Spinal cord (tissue), 10 donors: Measurements from ENCODE around the gene UBTD1. TPM values are rescaled to one million over a fixed set of nuclear protein-coding genes. Genes with fewer than 3 reads are reported as not detected.
A peak's percentile ranks its signal among the peaks of the same experiment; 100 is the strongest.

Experiments
- DNase-seq, 6 donors: peaks; one replicate each; pipeline versions ENCODE4 v3.0.0 to v3.0.0-alpha.2; 2013 to 2015; ENCODE audit warnings: low spot score in 6 of 6, low read depth in 4 of 6
- H3K27ac ChIP-seq: one replicate; pipeline ENCODE4 v1.5.1; 2013; ENCODE audit warnings: low read depth, low read length, control low read depth
- H3K27me3 ChIP-seq: one replicate; pipeline ENCODE4 v1.6.1; 2013; ENCODE audit warnings: low read length; ENCODE audit not compliant: control insufficient read depth, insufficient read depth
- H3K36me3 ChIP-seq: one replicate; pipeline ENCODE4 v1.6.1; 2013; ENCODE audit warnings: low read length; ENCODE audit not compliant: control insufficient read depth, insufficient read depth
- H3K4me1 ChIP-seq: one replicate; pipeline ENCODE4 v1.6.1; 2013; ENCODE audit warnings: low read length; ENCODE audit not compliant: control insufficient read depth, insufficient read depth
- H3K4me3 ChIP-seq: one replicate; pipeline ENCODE4 v1.5.1; 2013; ENCODE audit warnings: low read depth, low read length, control low read depth
- H3K9me3 ChIP-seq: one replicate; pipeline ENCODE4 v1.6.1; 2013; ENCODE audit warnings: low read length; ENCODE audit not compliant: control insufficient read depth, insufficient read depth
- WGBS: methylation state at CpG from one replicate; pipeline ENCODE4 v1.1.5; 2013; ENCODE audit warnings: missing lambda C conversion rate; ENCODE audit not compliant: insufficient coverage; 5-methylcytosine and 5-hydroxymethylcytosine counted together
- polyA plus RNA-seq, 2 donors: library from polyadenylated mRNA; unstranded; fragments of 120-200 nt; gene quantifications; one replicate each; pipeline ENCODE4 v1.2.1, GENCODE V29; 2013; ENCODE audit not compliant: insufficient read length in 2 of 2
- total RNA-seq, 2 donors: library from RNA; depleted of rRNA in 1 of 2; stranded (reverse); fragments of 120-200 nt in 1 of 2; fragments of >200 nt in 1 of 2; gene quantifications; one replicate each; pipeline versions ENCODE4 v1.2.3 to v1.2.4, GENCODE V29; 2013 to 2014
- donor health status: healthy.

UBTD1 gene
- total and polyA plus RNA-seq, 4 donors, result 4.6 to 16.4 (median 13.3) TPM

- no peak for DNase-seq
- Histone ChIP-seq H3K4me3 (no peak overlapping the region), H3K4me1 (peaks cover 18% of the 10 kb centered on the region), H3K9me3 (no peaks in the 10 kb centered on the region), H3K36me3 (peaks cover 7% of the 10 kb centered on the region), H3K27me3 (no peaks in the 10 kb centered on the region), H3K27ac (no peak overlapping the region)
- WGBS, result 96% methylated on average over 17 of the region's 19 CpGs
Observed at GRCh38 chr10:97598407-97599271, 99.9 kb downstream of the UBTD1 start.

- Histone ChIP-seq H3K9me3 (no peaks in the 10 kb centered on the region), H3K4me3 (no peak overlapping the region), H3K27ac (no peak overlapping the region), H3K27me3 (no peaks in the 10 kb centered on the region), H3K36me3 (peaks cover 7% of the 10 kb centered on the region), H3K4me1 (peaks cover 18% of the 10 kb centered on the region)
- no peak for DNase-seq
- 92% methylated on average over 3 of the region's 6 CpGs for WGBS
Observed at GRCh38 chr10:97599272-97599619, 100.5 kb downstream of the UBTD1 start.

- no peak overlapping the region for H3K27ac ChIP-seq
- no CpG with 5 or more reads among the region's 1 CpG for WGBS
- H3K4me3 ChIP-seq, result no peak overlapping the region
- H3K36me3 ChIP-seq, result peaks cover 7% of the 10 kb centered on the region
- no peaks in the 10 kb centered on the region for H3K27me3 ChIP-seq
- peaks cover 18% of the 10 kb centered on the region for H3K4me1 ChIP-seq
- DNase-seq, result no peak
- no peaks in the 10 kb centered on the region for H3K9me3 ChIP-seq
Observed at GRCh38 chr10:97600616-97601015, 101.9 kb downstream of the UBTD1 start.

GRCh38 chr10:97601268-97602215, 102.8 kb downstream of the UBTD1 start:
- Histone ChIP-seq H3K9me3 (no peaks in the 10 kb centered on the region), H3K4me1 (peaks cover 18% of the 10 kb centered on the region), H3K36me3 (peaks cover 7% of the 10 kb centered on the region), H3K27me3 (no peaks in the 10 kb centered on the region), H3K4me3 (no peak overlapping the region), H3K27ac (peak overlapping the region; percentile 52)
- 53% methylated on average over 15 of the region's 21 CpGs for WGBS
- peak in 3 of 6 donors; percentile 14 to 71 (median 33) for DNase-seq

- H3K27ac ChIP-seq, result peak overlapping the region; percentile 57
- H3K27me3 ChIP-seq, result no peaks in the 10 kb centered on the region
- no peaks in the 10 kb centered on the region for H3K9me3 ChIP-seq
- peaks cover 9% of the 10 kb centered on the region for H3K36me3 ChIP-seq
- 53% methylated on average over 2 of the region's 5 CpGs for WGBS
- peaks cover 11% of the 10 kb centered on the region for H3K4me1 ChIP-seq
- no peak overlapping the region for H3K4me3 ChIP-seq
- peak in 3 of 6 donors; percentile 26 to 73 (median 35) for DNase-seq
Observed at GRCh38 chr10:97607095-97607636, 108.4 kb downstream of the UBTD1 start.

GRCh38 chr10:97608991-97609561, 110.4 kb downstream of the UBTD1 start:
- Histone ChIP-seq H3K9me3 (no peaks in the 10 kb centered on the region), H3K27me3 (no peaks in the 10 kb centered on the region), H3K36me3 (peaks cover 9% of the 10 kb centered on the region), H3K27ac (no peak overlapping the region), H3K4me1 (peaks cover 5% of the 10 kb centered on the region), H3K4me3 (no peak overlapping the region)
- WGBS, result 84% methylated on average over 10 of the region's 13 CpGs
- DNase-seq, result no peak

- H3K4me3 ChIP-seq, result no peak overlapping the region
Observed at GRCh38 chr10:97611473-97611872, 112.7 kb downstream of the UBTD1 start.

GRCh38 chr10:97612386-97612785, 113.7 kb downstream of the UBTD1 start:
- Histone ChIP-seq H3K4me3 (no peak overlapping the region), H3K4me1 (no peaks in the 10 kb centered on the region), H3K36me3 (peaks cover 19% of the 10 kb centered on the region), H3K27ac (no peak overlapping the region), H3K9me3 (no peaks in the 10 kb centered on the region), H3K27me3 (no peaks in the 10 kb centered on the region)
- peak in 2 of 6 donors; percentile 28 to 43 for DNase-seq
- no CpG with 5 or more reads among the region's 2 CpGs for WGBS

More at GRCh38 chr10:97611473-97611872, 112.7 kb downstream of the UBTD1 start:
- Histone ChIP-seq H3K27ac (no peak overlapping the region), H3K27me3 (no peaks in the 10 kb centered on the region), H3K9me3 (no peaks in the 10 kb centered on the region), H3K4me1 (peaks cover 5% of the 10 kb centered on the region), H3K36me3 (peaks cover 19% of the 10 kb centered on the region)
- no peak for DNase-seq
- 89% methylated on average over 10 of the region's 12 CpGs for WGBS

GRCh38 chr10:97618285-97618684, 119.6 kb downstream of the UBTD1 start:
- WGBS, result 100% methylated on average over 1 of the region's 4 CpGs
- DNase-seq, result no peak
- H3K9me3 ChIP-seq, result no peaks in the 10 kb centered on the region

More at GRCh38 chr10:97618285-97618684, 119.6 kb downstream of the UBTD1 start:
- H3K36me3 ChIP-seq, result peaks cover 18% of the 10 kb centered on the region
- no peaks in the 10 kb centered on the region for H3K27me3 ChIP-seq
- no peak overlapping the region for H3K4me3 ChIP-seq
- H3K27ac ChIP-seq, result no peak overlapping the region
- no peaks in the 10 kb centered on the region for H3K4me1 ChIP-seq
